NCI-H1092 treated with DMSO at 0.1 percent for 48 hours (cell line): Measurements from ENCODE around the gene NR1I2.

Source experiments
- DNase-seq: peaks from one replicate; lab custom pipeline; 2025; lab: John Stamatoyannopoulos, UW

Gene NR1I2

GRCh38 chr3:119819806-119820205 is 37.9 kb downstream of the NR1I2 start:
- no peak for DNase-seq

GRCh38 chr3:119825820-119826219 is 43.9 kb downstream of the NR1I2 start:
- no peak for DNase-seq

GRCh38 chr3:119826711-119827608 is 45.1 kb downstream of the NR1I2 start:
- no peak for DNase-seq

GRCh38 chr3:119829420-119829819 is 47.5 kb downstream of the NR1I2 start:
- no peak for DNase-seq

GRCh38 chr3:119831022-119831421 is 49.1 kb downstream of the NR1I2 start:
- DNase-seq = no peak

GRCh38 chr3:119831941-119832371 is 50.1 kb downstream of the NR1I2 start:
- DNase-seq = no peak

- no peak for DNase-seq
Measured at GRCh38 chr3:119834754-119835370, 53.0 kb downstream of the NR1I2 start.

GRCh38 chr3:119835556-119835955 is 53.7 kb downstream of the NR1I2 start:
- DNase-seq = no peak

- no peak for DNase-seq
Measured at GRCh38 chr3:119841808-119842471, 60.0 kb downstream of the NR1I2 start.

- DNase-seq = no peak
Measured at GRCh38 chr3:119849126-119849525, 67.2 kb downstream of the NR1I2 start.

- no peak for DNase-seq
Measured at GRCh38 chr3:119856695-119857094, 74.8 kb downstream of the NR1I2 start.

GRCh38 chr3:119858957-119859356 is 77.1 kb downstream of the NR1I2 start:
- DNase-seq = no peak

- no peak for DNase-seq
Measured at GRCh38 chr3:119859728-119860127, 77.8 kb downstream of the NR1I2 start.

GRCh38 chr3:119861681-119862080 is 79.8 kb downstream of the NR1I2 start:
- DNase-seq = no peak

- DNase-seq = no peak
Measured at GRCh38 chr3:119862616-119863015, 80.7 kb downstream of the NR1I2 start.

GRCh38 chr3:119864476-119864875 is 82.6 kb downstream of the NR1I2 start:
- no peak for DNase-seq
